Measurements from ENCODE around the gene IGDCC3.

- TF ChIP-seq CTCF (IDR thresholded peaks at IDR 0.05; ENCODE audit: low read depth, low read length), result no peak
- no peak for TF ChIP-seq POLR2A (IDR thresholded peaks at IDR 0.05; ENCODE audit: extremely low read depth, insufficient read length)
- TF ChIP-seq MYC (IDR thresholded peaks at IDR 0.05; ENCODE audit: low read depth, low read length), result no peak
These were observed 23.9 kb upstream of the IGDCC3 start for GRCh38 chr15:65401611-65402240.

Measured in NB4 (cell line).